Lower leg skin (tissue), 3 donors: ENCODE results near the gene ATP1B1.

Experiments
- CTCF ChIP-seq, 3 donors: fragments of 450-650 bp; IDR thresholded peaks; one replicate each; pipeline ENCODE4 v1.5.1; 2016; ENCODE audit warnings: antibody characterized with exemption in 3 of 3, mild to moderate bottlenecking in 3 of 3, moderate library complexity in 2 of 3
- POLR2A ChIP-seq, 2 donors: fragments of 450-650 bp; IDR thresholded peaks; one replicate each; pipeline ENCODE4 v1.6.1; 2016 to 2017; ENCODE audit warnings: antibody characterized with exemption in 2 of 2, mild to moderate bottlenecking in 1 of 2, moderate library complexity in 1 of 2

DNA sequence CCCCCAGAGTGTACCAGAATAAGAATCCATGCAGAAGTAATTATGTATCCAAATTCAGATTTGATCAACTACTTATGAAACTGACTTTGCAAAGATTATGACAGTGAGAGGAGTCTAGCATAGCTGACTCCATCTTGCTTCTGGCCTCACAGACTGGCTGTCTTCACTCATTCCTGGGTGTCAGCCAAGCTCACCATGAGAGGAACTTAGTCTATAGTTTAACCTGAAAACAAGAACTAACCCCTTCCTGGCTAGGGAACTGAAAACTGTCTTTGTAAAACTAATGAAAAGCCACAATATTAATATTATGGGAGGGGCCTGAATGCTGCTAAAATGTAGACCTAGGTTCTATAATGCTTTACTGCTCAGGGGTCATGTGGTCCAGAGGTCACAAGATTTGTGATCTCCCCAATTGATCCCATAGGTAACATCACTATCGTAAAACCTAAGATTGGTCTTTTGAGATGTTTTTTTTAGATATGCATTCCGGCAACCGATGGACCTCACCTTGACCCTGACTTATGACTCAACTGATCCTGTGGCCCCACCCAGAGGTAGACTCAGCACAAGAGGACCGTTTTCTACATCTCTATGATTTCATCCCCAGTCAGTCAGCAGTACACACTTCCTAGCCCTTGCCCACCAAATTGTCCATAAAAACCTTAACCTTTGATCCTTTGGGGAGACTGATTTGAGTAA is 55.2 kb downstream of the ATP1B1 start:
- TF ChIP-seq CTCF (IDR thresholded peaks at IDR 0.05), result no peak
- TF ChIP-seq POLR2A (IDR thresholded peaks at IDR 0.05), result no peak
